Endothelial cell of umbilical vein (primary cell): ENCODE measurements around the gene OR12D1. TPM values are rescaled to one million over a fixed set of nuclear protein-coding genes. Genes with fewer than 3 reads are reported as not detected.

Experiments
- BruUV-seq: library from RNA; stranded (reverse); fragments of 400-500 nt; replicated peaks from 2 replicates; lab custom pipeline; 2021; lab: Mats Ljungman, UMichigan
- CTCF ChIA-PET: fragments of 300-600, 350-600 bp; sonication (Branson Sonifier 250); formaldehyde crosslinking; loops from one replicate; lab custom pipeline; 2021; ENCODE audit warnings: antibody characterized with exemption, inconsistent platforms; lab: Charles Lee
- POLR2A ChIA-PET: fragments of 300-600, 350-600 bp; sonication (Branson Sonifier 250); formaldehyde crosslinking; loops from one replicate; lab custom pipeline; 2021; ENCODE audit warnings: antibody characterized with exemption, inconsistent platforms; lab: Charles Lee
- DNase-seq: peaks from one replicate; pipeline ENCODE4 v3.0.0-alpha.2; 2011; ENCODE audit warnings: low read depth, low spot score
- FAIRE-seq: peaks from 2 replicates; lab custom pipeline; 2011; peaks lifted over from hg19 to GRCh38; lab: Jason Lieb, UNC
- H2AFZ ChIP-seq: 2 replicates; pipeline ENCODE4 v1.6.0; 2012; ENCODE audit warnings: low read depth, low read length, control low read depth, inconsistent platforms
- H3K27ac ChIP-seq: 2 replicates; pipeline ENCODE4 v1.5.1; 2011; ENCODE audit warnings: low read depth, mild to moderate bottlenecking, control low read depth, low read length, moderate library complexity; ENCODE audit not compliant: insufficient read depth
- H3K27me3 ChIP-seq, 2 experiments: 2 replicates each; pipeline versions ENCODE4 v1.6.0 to v1.6.1; 2011; ENCODE audit warnings: low read length in 2 of 2, mixed read lengths in 1 of 2; ENCODE audit not compliant: control insufficient read depth in 2 of 2, insufficient read depth in 2 of 2
- H3K36me3 ChIP-seq, 2 experiments: 2 replicates in 1 of 2; 3 replicates in 1 of 2; pipeline ENCODE4 v1.5.1; 2011; ENCODE audit warnings: low read length in 2 of 2, mild to moderate bottlenecking in 1 of 2, moderate library complexity in 1 of 2; ENCODE audit not compliant: control insufficient read depth in 2 of 2, insufficient read depth in 2 of 2; ENCODE audit errors: extremely low read depth in 1 of 2
- H3K4me1 ChIP-seq: 3 replicates; pipeline ENCODE4 v1.5.1; 2011; ENCODE audit warnings: mild to moderate bottlenecking, low read length; ENCODE audit not compliant: control insufficient read depth, insufficient read depth; ENCODE audit errors: extremely low read depth
- H3K4me2 ChIP-seq: 2 replicates; pipeline ENCODE4 v1.6.1; 2011; ENCODE audit warnings: low read length, control low read depth, mixed read lengths; ENCODE audit not compliant: insufficient read depth
- H3K4me3 ChIP-seq, 3 experiments: fragments of 200-600 bp in 1 of 3; sonication (generic), shearing (Covaris generic) in 1 of 3; replicated peaks in 1 of 3; 2 replicates each; pipeline ENCODE4 v1.5.1; 2011 to 2016; ENCODE audit warnings: control low read depth in 3 of 3, low read length in 3 of 3, mild to moderate bottlenecking in 2 of 3, inconsistent platforms in 1 of 3, low read depth in 1 of 3, moderate library complexity in 1 of 3; ENCODE audit not compliant: insufficient read depth in 1 of 3
- H3K79me2 ChIP-seq: 2 replicates; pipeline ENCODE4 v1.6.0; 2012; ENCODE audit warnings: low read length, inconsistent platforms; ENCODE audit not compliant: control insufficient read depth, insufficient read depth
- H3K9ac ChIP-seq: replicated peaks from 2 replicates; pipeline ENCODE3; 2011; ENCODE audit warnings: low read length, control low read depth; ENCODE audit not compliant: insufficient read depth; ENCODE audit errors: extremely low read depth
- H3K9me1 ChIP-seq: replicated peaks from 3 replicates; pipeline ENCODE4 v1.6.0; 2011; ENCODE audit warnings: mild to moderate bottlenecking, low read length; ENCODE audit not compliant: control insufficient read depth, insufficient read depth; ENCODE audit errors: extremely low read depth
- H3K9me3 ChIP-seq: replicated peaks from 2 replicates; pipeline ENCODE4 v1.5.1; 2012; ENCODE audit warnings: low read length, inconsistent platforms; ENCODE audit not compliant: control insufficient read depth, insufficient read depth
- H4K20me1 ChIP-seq: replicated peaks from 2 replicates; pipeline ENCODE3; 2011; ENCODE audit warnings: mild to moderate bottlenecking, low read length; ENCODE audit not compliant: control insufficient read depth, insufficient read depth; ENCODE audit errors: extremely low read depth
- CTCF ChIP-seq, 2 donors: IDR thresholded peaks; 1 replicate in 1 of 2; 2 replicates in 1 of 2; pipeline ENCODE4 v1.5.1; 2011; ENCODE audit warnings: low read length in 2 of 2, mild to moderate bottlenecking in 2 of 2, moderate library complexity in 2 of 2, control low read depth in 1 of 2, inconsistent platforms in 1 of 2, low read depth in 1 of 2; ENCODE audit not compliant: insufficient read depth in 1 of 2; ENCODE audit errors: extremely low read depth in 1 of 2
- EZH2 ChIP-seq: IDR thresholded peaks from 2 replicates; pipeline ENCODE4 v1.6.1; 2012; ENCODE audit warnings: borderline replicate concordance, low read depth, mild to moderate bottlenecking, moderate library complexity, low read length, inconsistent platforms; ENCODE audit not compliant: severe bottlenecking
- FOS ChIP-seq: IDR thresholded peaks from 2 replicates; pipeline ENCODE4 v1.6.1; 2011; ENCODE audit warnings: mild to moderate bottlenecking, low read length, moderate library complexity, borderline replicate concordance; ENCODE audit not compliant: insufficient read depth
- GATA2 ChIP-seq: IDR thresholded peaks from 2 replicates; pipeline ENCODE4 v1.7.0; 2011; ENCODE audit warnings: low read depth, mild to moderate bottlenecking, moderate library complexity, mixed read lengths, low read length; ENCODE audit not compliant: insufficient read length, insufficient read depth
- JUN ChIP-seq: IDR thresholded peaks from 2 replicates; pipeline ENCODE4 v1.6.1; 2011; ENCODE audit warnings: borderline replicate concordance, low read depth; ENCODE audit not compliant: insufficient read length, insufficient read depth
- MAX ChIP-seq: IDR thresholded peaks from 2 replicates; pipeline ENCODE4 v1.6.1; 2011; ENCODE audit not compliant: insufficient read depth, insufficient read length
- MYC ChIP-seq: IDR thresholded peaks from one replicate; pipeline ENCODE4 v1.6.1; 2011; ENCODE audit warnings: mild to moderate bottlenecking, low read depth, low read length
- POLR2A ChIP-seq: IDR thresholded peaks from 2 replicates; pipeline ENCODE4 v1.6.1; 2012; ENCODE audit warnings: low read depth, mild to moderate bottlenecking, control low read depth, low read length
- POLR2AphosphoS5 ChIP-seq: IDR thresholded peaks from 2 replicates; pipeline ENCODE4 v1.6.1; 2012; ENCODE audit warnings: low read depth, mild to moderate bottlenecking, control low read depth, low read length, moderate library complexity; ENCODE audit not compliant: insufficient read depth
- dilution Hi-C: fragments of 300-500 bp; cut with MboI; formaldehyde crosslinking; loops from one replicate; pipeline ENCODE4 v1.15.0; 2019; ENCODE audit warnings: low sequenced_read_pairs; ENCODE audit not compliant: extremely low pct_ligation_motif_present
- intact Hi-C: fragments of 100-400 bp; cut with micrococcal nuclease; formaldehyde crosslinking; loops from one replicate; pipeline ENCODE4 v1.10.0; 2022
- polyA plus RNA-seq, 4 experiments: library from polyadenylated mRNA; depleted of rRNA in 3 of 4; stranded (reverse) in 3 of 4; unstranded in 1 of 4; fragments of >200 nt; gene quantifications; 2 replicates each; pipeline versions ENCODE4 v1.2.1 to v1.2.3, GENCODE V29; 2011 to 2012; ENCODE audit warnings: missing spikeins in 1 of 4
- total RNA-seq: library from RNA; stranded (reverse); gene quantifications from 2 replicates; pipeline ENCODE4 v1.2.3, GENCODE V29; 2021

The OR12D1 gene
- total and polyA plus RNA-seq, 2 donors (not counting 3 experiments of a cell fraction or from before 2014, with no cell fraction given): not detected

- Histone ChIP-seq H3K79me2 (no peaks in the 10 kb centered on the region), H4K20me1 (no peaks in the 10 kb centered on the region), H3K27me3 (no peaks in the 10 kb centered on the region), H3K36me3 (no peaks in the 10 kb centered on the region), H3K4me2 (no peak within 1 kb of the TSS), H3K4me1 (no peaks in the 10 kb centered on the region), H3K9me3 (no peaks in the 10 kb centered on the region), H3K9ac (no peak within 1 kb of the TSS), H3K4me3 (no peak within 1 kb of the TSS), H2AFZ (no peak within 1 kb of the TSS), H3K9me1 (no peaks in the 10 kb centered on the region), H3K27ac (no peak within 1 kb of the TSS)
- no TSS peak for BruUV-seq
- no peak for DNase-seq
- TF ChIP-seq GATA2 (no peak), MAX (no peak)
- POLR2A ChIA-PET: no interaction called here
- intact Hi-C loops: no loop called here
- CTCF ChIA-PET: interaction anchor here (0.7 kb wide), 1 partner anchor 215 kb away, joined by 3 read pairs; no protein-coding TSS in a partner anchor
- no peak for FAIRE-seq
- dilution Hi-C loops: no loop called here
These were observed 39.5 kb upstream of the OR12D1 start, which contains the start of gene OR12D3 for GRCh38 chr6:29375191-29375590. TSS of gene OR12D3 (minus strand) at chr6:29375291. CDS start at chr6:29375287, 4 bp downstream.

- BruUV-seq: no TSS peak
- Histone ChIP-seq H3K4me2 (no peak overlapping the region), H3K27me3 (no peaks in the 10 kb centered on the region), H3K36me3 (no peaks in the 10 kb centered on the region), H3K9ac (no peak overlapping the region), H2AFZ (no peak overlapping the region), H3K9me1 (no peaks in the 10 kb centered on the region), H4K20me1 (no peaks in the 10 kb centered on the region), H3K9me3 (no peaks in the 10 kb centered on the region), H3K27ac (no peak overlapping the region), H3K79me2 (no peaks in the 10 kb centered on the region), H3K4me1 (no peaks in the 10 kb centered on the region), H3K4me3 (no peak overlapping the region)
- TF ChIP-seq CTCF (IDR thresholded peaks at IDR 0.05; ENCODE audit: extremely low read depth in 1 of 2, insufficient read depth in 1 of 2, low read depth in 1 of 2, low read length in 2 of 2): no peak
- no peak for TF ChIP-seq POLR2AphosphoS5
- TF ChIP-seq MAX: no peak
- TF ChIP-seq GATA2: no peak
- no peak for TF ChIP-seq JUN
- no peak for TF ChIP-seq FOS
- no peak for TF ChIP-seq POLR2A
- no peak for TF ChIP-seq MYC
- TF ChIP-seq EZH2: no peak
- CTCF ChIA-PET: interaction anchor here (1.1 to 1.5 kb wide), 2 partner anchors 214 to 278 kb away, joined by 4 read pairs; no protein-coding TSS in a partner anchor
- dilution Hi-C loops (no loop called here), intact Hi-C loops (no loop called here)
- FAIRE-seq (no peak), DNase-seq (peak; percentile 14)
- POLR2A ChIA-PET: no interaction called here
These were observed 38.7 kb upstream of the OR12D1 start for GRCh38 chr6:29376003-29376402.
